IMR-90 (cell line): ENCODE measurements around the gene S100A16. TPM values are rescaled to one million over a fixed set of nuclear protein-coding genes. Genes with fewer than 3 reads are reported as not detected.

Experiments used
- ATAC-seq: fragments of 200-7000 bp; cut with Tn5 transposase; 2 replicates; pipeline ENCODE4 v1.9.1; 2020; ENCODE audit warnings: low read depth, mild to moderate bottlenecking, moderate library complexity
- BruUV-seq: library from RNA; stranded (reverse); fragments of 400-500 nt; replicated peaks from 2 replicates; lab custom pipeline; 2021; lab: Mats Ljungman, UMichigan
- CTCF ChIA-PET: fragments of 300-600 bp; formaldehyde crosslinking; extraction: SDS; loops from one replicate; lab custom pipeline; 2021; ENCODE audit warnings: antibody characterized with exemption; lab: Yijun Ruan, JAX
- POLR2A ChIA-PET: fragments of 300-600 bp; sonication (Branson Sonifier 250); formaldehyde crosslinking; loops from one replicate; lab custom pipeline; 2022; ENCODE audit warnings: antibody characterized with exemption; ENCODE audit not compliant: unreplicated experiment; lab: Charles Lee
- DNase-seq: peaks from one replicate; pipeline ENCODE4 v3.0.0; 2013
- H2AFZ ChIP-seq: replicated peaks from 2 replicates; pipeline ENCODE3; 2013; ENCODE audit warnings: low read length, mild to moderate bottlenecking; ENCODE audit not compliant: poor library complexity
- H2AK5ac ChIP-seq: 2 replicates; pipeline ENCODE4 v1.6.1; 2013; ENCODE audit warnings: low read depth, low read length, inconsistent platforms
- H2AK9ac ChIP-seq: replicated peaks from 2 replicates; pipeline ENCODE3; 2013; ENCODE audit warnings: mild to moderate bottlenecking, low read depth, low read length, moderate library complexity; ENCODE audit not compliant: poor library complexity
- H2BK120ac ChIP-seq: 2 replicates; pipeline ENCODE4 v1.6.1; 2013; ENCODE audit warnings: low read depth, low read length, inconsistent platforms
- H2BK15ac ChIP-seq: 3 replicates; pipeline ENCODE4 v1.6.1; 2013; ENCODE audit warnings: low read depth, low read length, inconsistent platforms
- H2BK20ac ChIP-seq: 2 replicates; pipeline ENCODE4 v1.6.1; 2013; ENCODE audit warnings: low read depth, mild to moderate bottlenecking, inconsistent platforms, low read length, moderate library complexity
- H2BK5ac ChIP-seq: 2 replicates; pipeline ENCODE4 v1.6.1; 2013; ENCODE audit warnings: mild to moderate bottlenecking, low read depth, low read length, inconsistent platforms; ENCODE audit not compliant: poor library complexity, severe bottlenecking
- H3K14ac ChIP-seq: replicated peaks from 2 replicates; pipeline ENCODE4 v1.6.1; 2013; ENCODE audit warnings: low read depth, low read length, inconsistent platforms
- H3K18ac ChIP-seq: 2 replicates; pipeline ENCODE4 v1.6.1; 2013; ENCODE audit warnings: low read depth, low read length, control low read depth
- H3K23ac ChIP-seq: 2 replicates; pipeline ENCODE4 v1.6.1; 2013; ENCODE audit warnings: low read depth, low read length, inconsistent platforms
- H3K27ac ChIP-seq: 2 replicates; pipeline ENCODE4 v1.5.1; 2013; ENCODE audit warnings: mild to moderate bottlenecking, control low read depth, low read length; ENCODE audit not compliant: insufficient read depth
- H3K27me3 ChIP-seq: 2 replicates; pipeline ENCODE4 v1.6.1; 2013; ENCODE audit warnings: low read length; ENCODE audit not compliant: control insufficient read depth, insufficient read depth
- H3K36me3 ChIP-seq: 2 replicates; pipeline ENCODE4 v1.6.1; 2013; ENCODE audit warnings: low read length, mixed read lengths; ENCODE audit not compliant: control insufficient read depth, insufficient read depth
- H3K4ac ChIP-seq: 2 replicates; pipeline ENCODE4 v1.6.1; 2013; ENCODE audit warnings: low read depth, low read length, inconsistent platforms
- H3K4me1 ChIP-seq: 2 replicates; pipeline ENCODE4 v1.6.1; 2013; ENCODE audit warnings: low read length, mixed read lengths; ENCODE audit not compliant: control insufficient read depth, insufficient read depth
- H3K4me2 ChIP-seq: 2 replicates; pipeline ENCODE4 v1.6.1; 2013; ENCODE audit warnings: low read depth, mild to moderate bottlenecking, control low read depth, low read length, moderate library complexity
- H3K4me3 ChIP-seq: 2 replicates; pipeline ENCODE4 v1.5.1; 2013; ENCODE audit warnings: low read depth, mild to moderate bottlenecking, control low read depth, low read length, moderate library complexity; ENCODE audit not compliant: insufficient read depth
- H3K56ac ChIP-seq: 2 replicates; pipeline ENCODE4 v1.6.1; 2013; ENCODE audit warnings: low read length, inconsistent platforms; ENCODE audit not compliant: insufficient read depth; ENCODE audit errors: extremely low read depth
- H3K79me1 ChIP-seq, 2 experiments: 2 replicates each; pipeline ENCODE4 v1.6.1; 2013; ENCODE audit warnings: low read length in 2 of 2, inconsistent platforms in 1 of 2, low read depth in 1 of 2
- H3K9ac ChIP-seq: 2 replicates; pipeline ENCODE4 v1.6.1; 2013; ENCODE audit warnings: low read depth, low read length, control low read depth
- H3K9me1 ChIP-seq: 2 replicates; pipeline ENCODE4 v1.6.1; 2013; ENCODE audit warnings: low read length, inconsistent platforms; ENCODE audit not compliant: insufficient read depth
- H3K9me3 ChIP-seq: 2 replicates; pipeline ENCODE4 v1.6.1; 2013; ENCODE audit warnings: low read length; ENCODE audit not compliant: control insufficient read depth, insufficient read depth
- H4K20me1 ChIP-seq: 2 replicates; pipeline ENCODE4 v1.6.1; 2013; ENCODE audit warnings: low read length, inconsistent platforms; ENCODE audit not compliant: insufficient read depth
- H4K5ac ChIP-seq: 2 replicates; pipeline ENCODE4 v1.6.1; 2013; ENCODE audit warnings: mild to moderate bottlenecking, low read depth, low read length, control low read depth
- H4K8ac ChIP-seq, 2 experiments: 2 replicates each; pipeline ENCODE4 v1.6.1; 2013; ENCODE audit warnings: low read depth in 2 of 2, low read length in 2 of 2, control low read depth in 1 of 2, inconsistent platforms in 1 of 2
- H4K91ac ChIP-seq: 2 replicates; pipeline ENCODE4 v1.6.1; 2013; ENCODE audit warnings: low read depth, low read length, inconsistent platforms; ENCODE audit not compliant: insufficient read depth
- BHLHE40 ChIP-seq: fragments of 150-350 bp; IDR thresholded peaks from 2 replicates; pipeline ENCODE4 v1.6.1; 2016; ENCODE audit warnings: mild to moderate bottlenecking, low read depth, low read length
- CEBPB ChIP-seq: IDR thresholded peaks from 2 replicates; pipeline ENCODE4 v1.6.1; 2012; ENCODE audit warnings: low read depth, low read length, improper control_type of control experiment
- CHD1 ChIP-seq: IDR thresholded peaks from 2 replicates; pipeline ENCODE4 v1.6.1; 2012; ENCODE audit warnings: low read depth, low read length, improper control_type of control experiment
- ELK1 ChIP-seq: fragments of 150-350 bp; IDR thresholded peaks from 2 replicates; pipeline ENCODE4 v1.6.1; 2016; ENCODE audit warnings: low read depth, mild to moderate bottlenecking, low read length, moderate library complexity, borderline replicate concordance
- FOS ChIP-seq: fragments of 150-350 bp; IDR thresholded peaks from 2 replicates; pipeline ENCODE4 v1.6.1; 2016; ENCODE audit warnings: low read depth, low read length
- MAFK ChIP-seq: IDR thresholded peaks from 2 replicates; pipeline ENCODE4 v1.6.1; 2012; ENCODE audit warnings: low read depth, low read length, improper control_type of control experiment
- MAZ ChIP-seq: IDR thresholded peaks from 2 replicates; pipeline ENCODE4 v1.6.1; 2012; ENCODE audit warnings: low read depth, mild to moderate bottlenecking, low read length, improper control_type of control experiment, moderate library complexity, borderline replicate concordance
- MXI1 ChIP-seq: IDR thresholded peaks from 2 replicates; pipeline ENCODE4 v1.6.1; 2012; ENCODE audit warnings: low read depth, mild to moderate bottlenecking, low read length, moderate library complexity, borderline replicate concordance
- NFE2L2 ChIP-seq: fragments of 150-350 bp; IDR thresholded peaks from 2 replicates; pipeline ENCODE4 v1.6.1; 2016; ENCODE audit warnings: low read depth, mild to moderate bottlenecking, low read length
- POLR2A ChIP-seq: IDR thresholded peaks from 2 replicates; pipeline ENCODE4 v1.6.1; 2012; ENCODE audit warnings: mild to moderate bottlenecking, low read depth, low read length
- RAD21 ChIP-seq: IDR thresholded peaks from 2 replicates; pipeline ENCODE4 v1.6.1; 2012; ENCODE audit warnings: low read length, improper control_type of control experiment
- RCOR1 ChIP-seq: IDR thresholded peaks from 2 replicates; pipeline ENCODE4 v1.6.1; 2012; ENCODE audit warnings: mild to moderate bottlenecking, low read length, improper control_type of control experiment; ENCODE audit not compliant: insufficient replicate concordance
- RFX5 ChIP-seq: IDR thresholded peaks from 2 replicates; pipeline ENCODE4 v1.8.0; 2012; ENCODE audit warnings: low read depth, mild to moderate bottlenecking, low read length, moderate library complexity
- SMC3 ChIP-seq: fragments of 150-350 bp; IDR thresholded peaks from 2 replicates; pipeline ENCODE4 v1.6.1; 2016; ENCODE audit warnings: low read depth, mild to moderate bottlenecking, antibody characterized with exemption, low read length, moderate library complexity
- USF2 ChIP-seq: fragments of 150-350 bp; IDR thresholded peaks from 2 replicates; pipeline ENCODE4 v1.6.1; 2017; ENCODE audit warnings: mild to moderate bottlenecking, antibody characterized with exemption, low read length, low read depth
- WGBS, 2 experiments: methylation state at CpG; one replicate each; pipeline versions ENCODE4 v1.1.5 to v1.1.7; 2013; ENCODE audit warnings: missing lambda C conversion rate in 2 of 2; ENCODE audit not compliant: insufficient read length in 1 of 2; ENCODE audit errors: extremely low coverage in 2 of 2; 5-methylcytosine and 5-hydroxymethylcytosine counted together
- dilution Hi-C: fragments of 300-500 bp; cut with HindIII; formaldehyde crosslinking; loops from one replicate; pipeline ENCODE4 v1.14.3; 2018; ENCODE audit warnings: low sequenced_read_pairs; ENCODE audit not compliant: unreplicated experiment
- in situ Hi-C: fragments of 300-500 bp; cut with MboI; formaldehyde crosslinking; loops from 3 replicates; pipeline ENCODE4 v1.14.3; 2019; ENCODE audit warnings: low sequenced_read_pairs, inconsistent platforms, mixed read lengths
- intact Hi-C: fragments of 100-400 bp; cut with micrococcal nuclease; formaldehyde crosslinking; loops from 2 replicates; pipeline ENCODE4 v1.10.0; 2022
- polyA plus RNA-seq, 3 experiments: library from polyadenylated mRNA; depleted of rRNA; stranded (reverse); fragments of >200 nt; gene quantifications; 2 replicates each; pipeline ENCODE4 v1.2.3, GENCODE V29; 2012; ENCODE audit warnings: low replicate concordance in 1 of 3
- total RNA-seq: library from RNA; depleted of rRNA; stranded (reverse); fragments of >200 nt; gene quantifications from 2 replicates; pipeline ENCODE4 v1.2.3, GENCODE V29; 2012
- TF ChIP-seq, protein P1 (sequence below): conservative IDR thresholded peaks from 2 replicates; pipeline ENCODE4 v1.5.1; 2012; ENCODE audit warnings: mild to moderate bottlenecking, low read depth, low read length, improper control_type of control experiment

Gene S100A16
- total and polyA plus RNA-seq, 2 of the 4 experiments (the other 2 are of a cell fraction), result 201 to 515 TPM

DNA sequence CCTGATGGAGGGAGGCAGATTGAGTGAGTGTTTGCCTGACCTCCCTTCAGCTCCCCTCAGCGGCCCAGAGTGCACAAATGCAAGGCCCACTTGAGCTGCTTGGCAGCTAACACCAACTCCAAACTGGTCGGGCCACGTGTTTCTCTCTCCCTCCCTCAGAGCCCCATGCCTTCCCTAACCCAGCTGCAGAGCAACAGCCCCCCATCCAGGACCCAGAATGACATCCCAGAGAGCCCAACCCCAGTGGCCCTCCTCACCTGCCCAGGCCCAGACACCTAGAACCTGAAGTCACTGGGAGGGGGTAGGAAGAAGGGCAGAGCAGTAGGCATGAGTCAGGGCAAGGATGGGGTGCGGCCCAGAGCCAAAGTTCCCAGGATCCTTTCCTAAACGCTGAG is 4.0 kb upstream of the S100A16 start:
- Histone ChIP-seq H4K8ac (no peak overlapping the region; a peak in 1 of 4 replicates), H4K5ac (peak overlapping the region; percentile 44), H3K4me1 (peaks cover 9% of the 10 kb centered on the region; the same call in 1 of the 2 replicates), H4K91ac (no peak overlapping the region; the same call in 1 of the 2 replicates), H3K4ac (peak overlapping the region; percentile 40), H2BK15ac (no peak overlapping the region), H4K20me1 (no peaks in the 10 kb centered on the region), H3K9me1 (no peaks in the 10 kb centered on the region), H2BK20ac (no peak overlapping the region), H2AK5ac (peak overlapping the region; percentile 48; the same call in 1 of the 2 replicates), H3K9me3 (no peaks in the 10 kb centered on the region), H3K79me1 (peaks cover 6 to 8% of the 10 kb centered on the region in 2 experiments), H3K4me2 (no peak overlapping the region), H3K27me3 (no peaks in the 10 kb centered on the region), H3K36me3 (peaks cover 18% of the 10 kb centered on the region), H2AFZ (peak overlapping the region; percentile 12), H2AK9ac (peak overlapping the region; percentile 88), H3K18ac (no peak overlapping the region), H3K14ac (no peak overlapping the region), H3K4me3 (no peak overlapping the region), H3K27ac (no peak overlapping the region), H2BK120ac (peak overlapping the region; percentile 26; the same call in 1 of the 2 replicates), H3K23ac (0 out of 2 replicates have a peak overlapping the region, but pooled peaks have one; percentile 7), H3K56ac (no peak overlapping the region), H3K9ac (no peak overlapping the region), H2BK5ac (no peak overlapping the region)
- ChIA-PET POLR2A (no interaction called here), CTCF (interaction anchor here (0.8 to 2.3 kb wide), 3 partner anchors 10 to 41 kb away, joined by 3 to 6 read pairs (median 3); partner anchors contain the start of genes CHTOP and S100A13)
- in situ Hi-C loops, result no loop called here
- intact Hi-C loops, result loop anchor here (1.0 kb wide), 1 partner anchor 45 kb away; no protein-coding TSS in a partner anchor
- DNase-seq, result no peak
- BruUV-seq, result no TSS peak
- WGBS, 2 experiments, result no CpG with 5 or more reads among the region's 5 CpGs
- no peak for ATAC-seq
- dilution Hi-C loops, result no loop called here
- TF ChIP-seq CHD1 (no peak), SMC3 (no peak), FOS (no peak), MAZ (no peak), MAFK (no peak), ELK1 (no peak), RFX5 (no peak), MXI1 (no peak), CEBPB (no peak), NFE2L2 (no peak), USF2 (no peak), RAD21 (no peak), RCOR1 (no peak), POLR2A (no peak), BHLHE40 (no peak)
- TF ChIP-seq, protein P1, sequence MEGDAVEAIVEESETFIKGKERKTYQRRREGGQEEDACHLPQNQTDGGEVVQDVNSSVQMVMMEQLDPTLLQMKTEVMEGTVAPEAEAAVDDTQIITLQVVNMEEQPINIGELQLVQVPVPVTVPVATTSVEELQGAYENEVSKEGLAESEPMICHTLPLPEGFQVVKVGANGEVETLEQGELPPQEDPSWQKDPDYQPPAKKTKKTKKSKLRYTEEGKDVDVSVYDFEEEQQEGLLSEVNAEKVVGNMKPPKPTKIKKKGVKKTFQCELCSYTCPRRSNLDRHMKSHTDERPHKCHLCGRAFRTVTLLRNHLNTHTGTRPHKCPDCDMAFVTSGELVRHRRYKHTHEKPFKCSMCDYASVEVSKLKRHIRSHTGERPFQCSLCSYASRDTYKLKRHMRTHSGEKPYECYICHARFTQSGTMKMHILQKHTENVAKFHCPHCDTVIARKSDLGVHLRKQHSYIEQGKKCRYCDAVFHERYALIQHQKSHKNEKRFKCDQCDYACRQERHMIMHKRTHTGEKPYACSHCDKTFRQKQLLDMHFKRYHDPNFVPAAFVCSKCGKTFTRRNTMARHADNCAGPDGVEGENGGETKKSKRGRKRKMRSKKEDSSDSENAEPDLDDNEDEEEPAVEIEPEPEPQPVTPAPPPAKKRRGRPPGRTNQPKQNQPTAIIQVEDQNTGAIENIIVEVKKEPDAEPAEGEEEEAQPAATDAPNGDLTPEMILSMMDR, result no peak
